Progenitor cell of endocrine pancreas (in vitro differentiated cells): ENCODE data around the gene CFDP1. TPM values are rescaled to one million over a fixed set of nuclear protein-coding genes. Genes with fewer than 3 reads are reported as not detected.

Source experiments
- DNase-seq: peaks from one replicate; pipeline ENCODE4 v3.0.0; 2021; ENCODE audit warnings: low spot score; ENCODE audit not compliant: unreplicated experiment
- H3K27ac Mint-ChIP-seq: 2 replicates; pipeline ENCODE4 v1.8.0; 2021; ENCODE audit warnings: mild to moderate bottlenecking, moderate library complexity, mixed read lengths
- H3K27me3 Mint-ChIP-seq: 2 replicates; pipeline ENCODE4 v1.8.0; 2021; ENCODE audit warnings: mixed read lengths
- H3K36me3 Mint-ChIP-seq: 2 replicates; pipeline ENCODE4 v1.8.0; 2022; ENCODE audit warnings: mixed read lengths; ENCODE audit not compliant: insufficient read depth
- H3K4me1 Mint-ChIP-seq: 2 replicates; pipeline ENCODE4 v1.8.0; 2021; ENCODE audit warnings: low read depth, mixed read lengths
- H3K4me3 Mint-ChIP-seq: 2 replicates; pipeline ENCODE4 v1.8.0; 2021; ENCODE audit warnings: low read depth, mild to moderate bottlenecking, moderate library complexity, mixed read lengths
- H3K9me3 Mint-ChIP-seq: 2 replicates; pipeline ENCODE4 v1.8.0; 2021; ENCODE audit warnings: low read depth, mixed read lengths
- CTCF ChIP-seq: fragments of 200-600 bp; sonication (generic); IDR thresholded peaks from one replicate; pipeline ENCODE4 v1.5.0; 2021; ENCODE audit warnings: antibody characterized with exemption, mild to moderate bottlenecking; ENCODE audit not compliant: unreplicated experiment
- total RNA-seq: library from RNA; stranded (reverse); gene quantifications from 2 replicates; pipeline ENCODE4 v1.2.1, GENCODE V29; 2021

The CFDP1 gene
- total RNA-seq, 1 donor from 2014 or later = 94.6 TPM

- peaks cover 30% of the 10 kb centered on the region for H3K4me1 Mint-ChIP-seq
- no peaks in the 10 kb centered on the region for H3K27me3 Mint-ChIP-seq
These were observed 127.1 kb downstream of the CFDP1 start for GRCh38 chr16:75306099-75306762.

DNA sequence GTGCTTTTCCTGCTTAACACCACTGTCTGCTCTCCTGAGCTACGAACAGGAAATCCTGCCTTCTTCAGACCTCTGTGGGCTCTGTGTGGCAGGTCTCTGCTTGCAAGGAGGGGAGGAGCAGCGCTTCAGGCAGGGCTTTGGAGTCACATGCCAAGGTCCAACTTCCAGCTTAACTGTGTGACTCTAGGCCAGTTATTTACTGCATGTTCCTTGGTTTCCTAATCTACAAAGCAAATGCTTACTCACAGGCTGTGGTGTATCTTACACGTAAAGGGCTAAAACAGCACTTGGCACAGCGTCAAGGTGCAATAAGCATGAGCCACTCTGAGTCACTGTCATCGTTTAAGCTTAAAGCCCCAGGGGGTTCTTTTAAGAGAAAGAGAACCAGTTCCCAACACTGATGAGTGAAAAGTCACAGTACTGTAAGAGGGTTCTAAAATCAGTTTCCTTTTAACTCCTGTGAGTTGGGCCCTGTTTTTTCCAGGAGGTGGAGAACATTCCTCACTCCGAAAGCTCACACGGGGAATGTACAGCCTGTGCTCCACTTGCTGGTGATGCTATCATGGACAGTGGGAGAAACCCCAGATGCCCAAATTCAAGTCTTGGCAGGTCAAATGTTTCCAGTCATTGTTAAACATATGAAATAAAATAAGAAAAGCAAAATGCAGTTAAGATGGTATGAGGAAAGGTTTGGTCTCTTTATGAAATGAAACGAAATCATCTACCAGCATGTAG, 127.8 kb downstream of the CFDP1 start:
- peaks cover 30% of the 10 kb centered on the region for H3K4me1 Mint-ChIP-seq
- no peak for DNase-seq
- H3K27ac Mint-ChIP-seq = peak overlapping the region; percentile 65
- TF ChIP-seq CTCF = no peak
- H3K9me3 Mint-ChIP-seq = no peaks in the 10 kb centered on the region
- H3K36me3 Mint-ChIP-seq = peaks cover 24% of the 10 kb centered on the region
- H3K27me3 Mint-ChIP-seq = no peaks in the 10 kb centered on the region
- no peak overlapping the region for H3K4me3 Mint-ChIP-seq

More at GRCh38 chr16:75306099-75306762, 127.1 kb downstream of the CFDP1 start:
- Mint-ChIP-seq H3K27ac (peak overlapping the region; percentile 29), H3K36me3 (peaks cover 22% of the 10 kb centered on the region), H3K4me3 (no peak overlapping the region), H3K9me3 (no peaks in the 10 kb centered on the region)
- no peak for DNase-seq
- TF ChIP-seq CTCF = no peak

GRCh38 chr16:75304521-75305363, 128.6 kb downstream of the CFDP1 start:
- TF ChIP-seq CTCF = no peak
- H3K27me3 Mint-ChIP-seq = no peaks in the 10 kb centered on the region
- peaks cover 23% of the 10 kb centered on the region for H3K4me1 Mint-ChIP-seq
- peak overlapping the region; percentile 65 for H3K27ac Mint-ChIP-seq
- no peaks in the 10 kb centered on the region for H3K9me3 Mint-ChIP-seq
- H3K36me3 Mint-ChIP-seq = peaks cover 26% of the 10 kb centered on the region
- DNase-seq = no peak
- H3K4me3 Mint-ChIP-seq = no peak overlapping the region

GRCh38 chr16:75301804-75302203, 131.5 kb downstream of the CFDP1 start:
- no peak overlapping the region for H3K4me3 Mint-ChIP-seq
- H3K27me3 Mint-ChIP-seq = no peaks in the 10 kb centered on the region
- H3K36me3 Mint-ChIP-seq = peaks cover 35% of the 10 kb centered on the region
- no peak for TF ChIP-seq CTCF
- H3K4me1 Mint-ChIP-seq = peaks cover 12% of the 10 kb centered on the region
- DNase-seq = no peak
- H3K9me3 Mint-ChIP-seq = no peaks in the 10 kb centered on the region
- H3K27ac Mint-ChIP-seq = peak overlapping the region; percentile 59

DNA sequence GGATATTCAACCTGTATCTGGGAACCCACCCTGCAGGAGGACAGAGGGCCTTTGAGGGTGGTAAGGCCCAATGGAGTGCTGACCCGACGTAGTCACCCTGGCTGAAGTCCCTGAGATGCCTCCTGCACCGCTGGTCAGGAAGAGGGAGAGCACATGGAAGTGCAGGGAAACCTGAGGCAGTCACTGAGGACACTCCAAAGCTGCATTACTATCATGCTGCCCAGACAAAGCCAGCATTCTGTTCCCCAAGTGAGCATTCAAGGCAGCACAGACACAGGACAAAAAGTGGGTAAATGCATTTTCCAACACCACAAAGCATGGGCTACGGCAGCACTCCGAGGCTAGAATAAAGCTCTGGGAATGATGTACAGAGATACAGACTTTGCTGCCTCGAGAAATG, 135.0 kb downstream of the CFDP1 start:
- TF ChIP-seq CTCF = no peak
- DNase-seq = no peak
- Mint-ChIP-seq H3K27me3 (no peaks in the 10 kb centered on the region), H3K36me3 (peaks cover 28% of the 10 kb centered on the region), H3K4me3 (no peak overlapping the region), H3K9me3 (no peaks in the 10 kb centered on the region), H3K27ac (peak overlapping the region; percentile 24), H3K4me1 (no peaks in the 10 kb centered on the region)
